Central memory CD8-positive, alpha-beta T cell (primary cell): ENCODE results near the gene KLHL17.

Experiments used
- ATAC-seq: fragments of 150-1000 bp; cut with Tn5 transposase; replicated peaks from 2 replicates; pipeline ENCODE4 v1.10.0; 2022; ENCODE audit warnings: mild to moderate bottlenecking, moderate FRiP score, moderate number of reproducible peaks; ENCODE audit not compliant: poor library complexity, severe bottlenecking; ENCODE audit errors: extremely low read depth
- DNase-seq, 2 donors: peaks; one replicate each; pipeline ENCODE4 v3.0.0; 2021; ENCODE audit warnings: low spot score in 2 of 2
- H3K27ac Mint-ChIP-seq: one replicate; pipeline ENCODE4 v1.8.0; 2022; ENCODE audit warnings: low read depth, mild to moderate bottlenecking, moderate library complexity, mixed read lengths
- H3K27me3 Mint-ChIP-seq: one replicate; pipeline ENCODE4 v1.8.0; 2022; ENCODE audit warnings: mixed read lengths
- H3K36me3 Mint-ChIP-seq: one replicate; pipeline ENCODE4 v1.8.0; 2022; ENCODE audit warnings: mild to moderate bottlenecking, moderate library complexity, mixed read lengths; ENCODE audit not compliant: insufficient read depth
- H3K4me1 Mint-ChIP-seq: one replicate; pipeline ENCODE4 v1.8.0; 2022; ENCODE audit warnings: mixed read lengths
- H3K4me3 Mint-ChIP-seq: one replicate; pipeline ENCODE4 v1.8.0; 2022; ENCODE audit warnings: mild to moderate bottlenecking, moderate library complexity, mixed read lengths
- H3K9me3 Mint-ChIP-seq: one replicate; pipeline ENCODE4 v1.8.0; 2022; ENCODE audit warnings: mixed read lengths

Gene KLHL17

GRCh38 chr1:925561-926421, 34.6 kb upstream of the KLHL17 start:
- Mint-ChIP-seq H3K9me3 (no peaks in the 10 kb centered on the region), H3K27me3 (peaks cover 61% of the 10 kb centered on the region)

GRCh38 chr1:927234-927633, 33.1 kb upstream of the KLHL17 start:
- no peak for DNase-seq
- no peak overlapping the region for H3K27ac Mint-ChIP-seq
- H3K36me3 Mint-ChIP-seq: peaks cover 6% of the 10 kb centered on the region
- H3K9me3 Mint-ChIP-seq: no peaks in the 10 kb centered on the region
- H3K4me3 Mint-ChIP-seq: no peak overlapping the region
- peaks cover 13% of the 10 kb centered on the region for H3K4me1 Mint-ChIP-seq
- H3K27me3 Mint-ChIP-seq: peaks cover 57% of the 10 kb centered on the region
- no peak for ATAC-seq

More at GRCh38 chr1:925561-926421, 34.6 kb upstream of the KLHL17 start:
- Mint-ChIP-seq H3K4me3 (peak overlapping the region; percentile 41), H3K36me3 (peaks cover 6% of the 10 kb centered on the region), H3K27ac (no peak overlapping the region), H3K4me1 (peaks cover 10% of the 10 kb centered on the region)
- DNase-seq (no peak), ATAC-seq (no peak)

- DNase-seq (no peak), ATAC-seq (no peak)
- Mint-ChIP-seq H3K36me3 (peaks cover 6% of the 10 kb centered on the region), H3K27ac (no peak overlapping the region), H3K4me3 (no peak overlapping the region), H3K27me3 (peaks cover 52% of the 10 kb centered on the region), H3K4me1 (peaks cover 13% of the 10 kb centered on the region), H3K9me3 (no peaks in the 10 kb centered on the region)
These were observed 32.6 kb upstream of the KLHL17 start for GRCh38 chr1:927748-928147.

- Mint-ChIP-seq H3K9me3 (no peaks in the 10 kb centered on the region), H3K4me1 (peaks cover 7% of the 10 kb centered on the region), H3K36me3 (peaks cover 4% of the 10 kb centered on the region), H3K27me3 (peaks cover 45% of the 10 kb centered on the region), H3K4me3 (no peak overlapping the region), H3K27ac (no peak overlapping the region)
- no peak for ATAC-seq
- DNase-seq: no peak
These were observed 31.3 kb upstream of the KLHL17 start for GRCh38 chr1:928825-929661.

GRCh38 chr1:929712-930632, 30.4 kb upstream of the KLHL17 start:
- no peak for ATAC-seq
- H3K4me1 Mint-ChIP-seq: peaks cover 7% of the 10 kb centered on the region
- peaks cover 49% of the 10 kb centered on the region for H3K27me3 Mint-ChIP-seq

GRCh38 chr1:930633-931138, 29.7 kb upstream of the KLHL17 start:
- Mint-ChIP-seq H3K27me3 (peaks cover 55% of the 10 kb centered on the region), H3K27ac (no peak overlapping the region), H3K4me3 (no peak overlapping the region), H3K9me3 (no peaks in the 10 kb centered on the region), H3K36me3 (peaks cover 4% of the 10 kb centered on the region), H3K4me1 (peaks cover 7% of the 10 kb centered on the region)
- no peak for ATAC-seq
- DNase-seq: no peak

More at GRCh38 chr1:929712-930632, 30.4 kb upstream of the KLHL17 start:
- Mint-ChIP-seq H3K9me3 (no peaks in the 10 kb centered on the region), H3K36me3 (peaks cover 4% of the 10 kb centered on the region), H3K27ac (no peak overlapping the region), H3K4me3 (no peak overlapping the region)
- DNase-seq: no peak

- ATAC-seq: no peak
These were observed 28.8 kb upstream of the KLHL17 start for GRCh38 chr1:931380-932172.

GRCh38 chr1:932173-932510, 28.2 kb upstream of the KLHL17 start:
- ATAC-seq (no peak), DNase-seq (no peak)
- H3K27me3 Mint-ChIP-seq: peaks cover 41% of the 10 kb centered on the region

More at GRCh38 chr1:931380-932172, 28.8 kb upstream of the KLHL17 start:
- H3K27me3 Mint-ChIP-seq: peaks cover 47% of the 10 kb centered on the region
- H3K4me3 Mint-ChIP-seq: no peak overlapping the region
- H3K36me3 Mint-ChIP-seq: peaks cover 1% of the 10 kb centered on the region
- H3K27ac Mint-ChIP-seq: peak overlapping the region; percentile 9
- no peak for DNase-seq
- peaks cover 7% of the 10 kb centered on the region for H3K4me1 Mint-ChIP-seq
- H3K9me3 Mint-ChIP-seq: no peaks in the 10 kb centered on the region

GRCh38 chr1:932776-933602, 27.4 kb upstream of the KLHL17 start:
- DNase-seq: no peak
- Mint-ChIP-seq H3K4me3 (no peak overlapping the region), H3K27me3 (peaks cover 38% of the 10 kb centered on the region), H3K36me3 (peaks cover 1% of the 10 kb centered on the region), H3K4me1 (peaks cover 11% of the 10 kb centered on the region), H3K9me3 (no peaks in the 10 kb centered on the region), H3K27ac (no peak overlapping the region)
- ATAC-seq: no peak

More at GRCh38 chr1:932173-932510, 28.2 kb upstream of the KLHL17 start:
- H3K27ac Mint-ChIP-seq: no peak overlapping the region
- peaks cover 2% of the 10 kb centered on the region for H3K36me3 Mint-ChIP-seq
- no peak overlapping the region for H3K4me3 Mint-ChIP-seq
- no peaks in the 10 kb centered on the region for H3K9me3 Mint-ChIP-seq
- peaks cover 7% of the 10 kb centered on the region for H3K4me1 Mint-ChIP-seq

GRCh38 chr1:933603-933940, 26.8 kb upstream of the KLHL17 start:
- Mint-ChIP-seq H3K27ac (no peak overlapping the region), H3K4me3 (no peak overlapping the region), H3K27me3 (peaks cover 43% of the 10 kb centered on the region), H3K4me1 (peaks cover 13% of the 10 kb centered on the region), H3K36me3 (peaks cover 1% of the 10 kb centered on the region), H3K9me3 (no peaks in the 10 kb centered on the region)
- ATAC-seq (no peak), DNase-seq (no peak)
